Neuronal stem cell (in vitro differentiated cells): ENCODE measurements around the gene NR2F1.

Experiments
- DNase-seq: peaks from one replicate; pipeline ENCODE4 v3.0.0-alpha.2; 2013; ENCODE audit warnings: low spot score
- H2AFZ ChIP-seq: one replicate; pipeline ENCODE4 v1.6.1; 2013; ENCODE audit warnings: mild to moderate bottlenecking, low read length, inconsistent platforms
- H2AK5ac ChIP-seq: 2 replicates; pipeline ENCODE4 v1.6.1; 2013; ENCODE audit warnings: low read depth, mild to moderate bottlenecking, inconsistent platforms, low read length, moderate library complexity, mixed read lengths
- H2BK120ac ChIP-seq: 2 replicates; pipeline ENCODE4 v1.6.1; 2013; ENCODE audit warnings: low read depth, mild to moderate bottlenecking, inconsistent platforms, low read length, moderate library complexity, mixed read lengths
- H2BK12ac ChIP-seq: one replicate; pipeline ENCODE4 v1.6.1; 2013; ENCODE audit warnings: low read length, inconsistent platforms
- H2BK15ac ChIP-seq: 2 replicates; pipeline ENCODE4 v1.6.1; 2013; ENCODE audit warnings: mild to moderate bottlenecking, low read length, inconsistent platforms, mixed read lengths
- H2BK5ac ChIP-seq: one replicate; pipeline ENCODE4 v1.6.1; 2013; ENCODE audit warnings: inconsistent platforms, mild to moderate bottlenecking, low read length, moderate library complexity
- H3K14ac ChIP-seq: one replicate; pipeline ENCODE4 v1.6.1; 2013; ENCODE audit warnings: low read length, inconsistent platforms
- H3K18ac ChIP-seq: 2 replicates; pipeline ENCODE4 v1.6.1; 2013; ENCODE audit warnings: low read length, inconsistent platforms
- H3K23ac ChIP-seq: 2 replicates; pipeline ENCODE4 v1.6.1; 2013; ENCODE audit warnings: low read depth, mild to moderate bottlenecking, mixed read lengths, low read length, inconsistent platforms; ENCODE audit not compliant: poor library complexity
- H3K27ac ChIP-seq: replicated peaks from 3 replicates; pipeline ENCODE4 v1.5.1; 2013; ENCODE audit warnings: low read length, inconsistent platforms
- H3K27me3 ChIP-seq, 3 experiments: 2 replicates each; pipeline ENCODE4 v1.6.1; 2013; ENCODE audit warnings: low read length in 3 of 3, mild to moderate bottlenecking in 2 of 3, inconsistent platforms in 1 of 3, low read depth in 1 of 3, mixed read lengths in 1 of 3, moderate library complexity in 1 of 3; ENCODE audit not compliant: control insufficient read depth in 3 of 3, insufficient read depth in 3 of 3
- H3K36me3 ChIP-seq, 2 donors: replicated peaks in 1 of 2; 2 replicates each; pipeline ENCODE4 v1.6.1; 2013; ENCODE audit warnings: low read length in 2 of 2; ENCODE audit not compliant: control insufficient read depth in 2 of 2, insufficient read depth in 2 of 2
- H3K4ac ChIP-seq: 2 replicates; pipeline ENCODE4 v1.6.1; 2013; ENCODE audit warnings: inconsistent platforms, mild to moderate bottlenecking, low read length, moderate library complexity
- H3K4me1 ChIP-seq, 2 donors: 1 replicate in 1 of 2; 2 replicates in 1 of 2; pipeline ENCODE4 v1.6.1; 2013; ENCODE audit warnings: low read length in 2 of 2, low read depth in 1 of 2; ENCODE audit not compliant: control insufficient read depth in 2 of 2, insufficient read depth in 1 of 2
- H3K4me2 ChIP-seq: one replicate; pipeline ENCODE4 v1.6.1; 2013; ENCODE audit warnings: mild to moderate bottlenecking, low read length, inconsistent platforms; ENCODE audit not compliant: insufficient read depth, poor library complexity, severe bottlenecking
- H3K4me3 ChIP-seq, 2 donors: 2 replicates each; pipeline ENCODE4 v1.5.1; 2013; ENCODE audit warnings: low read length in 2 of 2, mild to moderate bottlenecking in 2 of 2, inconsistent platforms in 1 of 2, moderate library complexity in 1 of 2
- H3K79me1 ChIP-seq: one replicate; pipeline ENCODE4 v1.6.1; 2013; ENCODE audit warnings: low read depth, mild to moderate bottlenecking, inconsistent platforms, low read length, moderate library complexity
- H3K9ac ChIP-seq: one replicate; pipeline ENCODE4 v1.6.1; 2013; ENCODE audit warnings: mild to moderate bottlenecking, low read depth, low read length, inconsistent platforms; ENCODE audit not compliant: poor library complexity
- H3K9me3 ChIP-seq, 2 donors: replicated peaks in 1 of 2; 2 replicates each; pipeline versions ENCODE3 to v1.6.1; 2013; ENCODE audit warnings: low read length in 2 of 2, mild to moderate bottlenecking in 2 of 2, inconsistent platforms in 1 of 2, low read depth in 1 of 2, mixed read lengths in 1 of 2, moderate library complexity in 1 of 2; ENCODE audit not compliant: control insufficient read depth in 2 of 2, insufficient read depth in 1 of 2
- H4K8ac ChIP-seq: one replicate; pipeline ENCODE4 v1.6.1; 2013; ENCODE audit warnings: low read depth, mild to moderate bottlenecking, inconsistent platforms, low read length, moderate library complexity
- H4K91ac ChIP-seq: one replicate; pipeline ENCODE4 v1.6.1; 2013; ENCODE audit warnings: low read length, low read depth, mild to moderate bottlenecking, inconsistent platforms; ENCODE audit not compliant: poor library complexity
- WGBS, 2 donors: extraction: QIAGEN DNeasy Blood & Tissue Kit; methylation state at CpG; one replicate each; pipeline ENCODE4 v1.1.7; 2013; ENCODE audit warnings: missing lambda C conversion rate in 2 of 2, mixed read lengths in 1 of 2; ENCODE audit not compliant: insufficient read length in 2 of 2, insufficient replicate concordance in 1 of 2; ENCODE audit errors: extremely low coverage in 2 of 2; 5-methylcytosine and 5-hydroxymethylcytosine counted together

Gene NR2F1

GRCh38 chr5:93583439-93583767, 381 bp downstream of the NR2F1 start:
- Histone ChIP-seq H3K4ac (no peak overlapping the region), H3K23ac (no peak overlapping the region), H3K18ac (no peak overlapping the region), H3K27me3 (peaks cover 0 to 8% (median 4%) of the 10 kb centered on the region in 3 experiments), H2AK5ac (no peak overlapping the region), H2BK12ac (no peak overlapping the region), H2BK120ac (no peak overlapping the region), H2AFZ (no peak overlapping the region), H2BK15ac (no peak overlapping the region), H3K27ac (peak overlapping the region; percentile 91), H2BK5ac (no peak overlapping the region), H3K4me2 (no peak overlapping the region), H3K36me3 (peaks cover 6 to 32% of the 10 kb centered on the region in 2 donors), H3K9ac (no peak overlapping the region), H4K8ac (no peak overlapping the region), H3K4me3 (peak overlapping the region; percentile 97 to 98), H3K9me3 (peaks cover 0 to 2% of the 10 kb centered on the region in 2 donors), H3K79me1 (peaks cover 14% of the 10 kb centered on the region), H4K91ac (no peak overlapping the region), H3K14ac (no peak overlapping the region), H3K4me1 (peaks cover 12 to 13% of the 10 kb centered on the region in 2 donors)
- no peak for DNase-seq
- no CpG with 5 or more reads among the region's 4 CpGs for WGBS, 2 donors

DNA sequence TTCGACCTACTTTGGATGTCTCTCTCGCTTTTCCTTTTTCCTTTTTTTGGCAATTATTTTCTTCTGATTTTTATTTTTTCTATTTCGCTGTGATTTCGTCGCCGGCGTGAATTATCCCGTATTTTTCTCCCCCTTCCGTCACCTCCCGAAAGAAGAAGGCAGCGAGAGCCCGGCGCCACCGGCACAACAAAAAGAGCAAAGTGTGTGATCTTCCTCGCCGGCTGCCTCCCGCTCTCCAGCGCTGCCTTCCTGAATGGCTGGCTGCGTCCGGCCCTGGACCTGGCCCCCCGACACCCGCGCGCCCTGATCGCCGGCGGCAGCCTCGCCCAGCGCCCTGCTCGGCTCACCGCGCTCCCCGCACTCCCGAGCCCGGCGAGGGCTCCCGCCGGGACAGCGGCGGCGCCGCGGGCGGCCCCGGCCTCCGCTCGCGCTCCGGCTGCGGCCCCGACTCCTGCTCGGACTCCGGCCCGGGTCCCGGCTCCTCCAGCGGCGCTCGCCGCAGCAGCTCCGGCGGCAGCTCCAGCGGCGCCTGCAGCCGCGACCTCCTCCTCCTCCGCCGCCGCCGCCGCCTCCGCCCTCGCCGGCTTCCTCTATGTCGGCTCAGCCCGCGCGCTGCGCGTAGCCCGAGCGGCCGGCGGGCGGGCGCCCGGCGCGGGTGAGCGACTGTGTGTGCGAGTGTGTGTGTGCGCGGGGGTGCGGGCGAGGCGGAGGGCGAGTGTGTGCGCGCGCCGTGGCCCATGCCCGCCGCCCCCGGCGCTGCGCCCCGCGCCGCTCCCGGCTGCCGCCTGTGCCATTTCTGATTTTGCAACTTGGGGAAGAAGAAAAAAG, 960 bp downstream of the NR2F1 start:
- Histone ChIP-seq H3K79me1 (peaks cover 14% of the 10 kb centered on the region), H2AFZ (no peak overlapping the region), H4K91ac (no peak overlapping the region), H3K18ac (peak overlapping the region; percentile 99), H4K8ac (peak overlapping the region; percentile 43), H2BK5ac (peak overlapping the region; percentile 96), H2BK15ac (peak overlapping the region; percentile 81), H3K23ac (peak overlapping the region; percentile 85), H3K9ac (peak overlapping the region; percentile 99), H3K36me3 (peaks cover 6 to 38% of the 10 kb centered on the region in 2 donors), H3K4me2 (peak overlapping the region; percentile 45), H3K4me3 (peak overlapping the region; percentile 97 to 98), H3K27me3 (peaks cover 0 to 11% (median 4%) of the 10 kb centered on the region in 3 experiments), H2BK12ac (peak overlapping the region; percentile 73), H3K27ac (peak overlapping the region; percentile 91), H3K14ac (peak overlapping the region; percentile 38), H3K4ac (peak overlapping the region; percentile 93), H2AK5ac (peak overlapping the region; percentile 96), H3K4me1 (peaks cover 7 to 10% of the 10 kb centered on the region in 2 donors), H3K9me3 (peaks cover 0 to 2% of the 10 kb centered on the region in 2 donors), H2BK120ac (peak overlapping the region; percentile 87)
- DNase-seq, result no peak
- WGBS, 2 donors, result no CpG with 5 or more reads among the region's 110 CpGs

DNA sequence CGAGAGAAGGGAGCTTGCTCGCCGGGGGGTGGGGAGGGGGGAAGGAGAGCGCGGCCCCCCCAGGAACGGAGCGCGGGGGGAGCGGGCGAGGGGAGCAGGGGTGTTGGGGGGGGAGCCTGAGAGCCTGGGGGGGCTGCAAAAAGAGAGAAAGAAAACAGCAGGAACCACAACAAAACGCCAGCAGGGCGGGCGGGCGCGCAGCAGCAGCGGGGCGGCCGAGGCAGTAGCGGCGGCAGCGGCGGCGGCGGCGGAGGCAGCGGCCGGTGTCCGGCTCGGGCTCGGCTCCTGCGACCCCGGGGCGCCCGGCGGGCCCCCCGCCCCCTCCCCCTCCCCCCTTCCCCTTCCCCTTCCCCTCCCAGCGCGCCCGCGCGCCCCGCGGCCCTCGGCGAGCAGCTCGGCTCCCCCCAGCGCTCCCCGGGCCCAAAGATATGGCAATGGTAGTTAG, 1.6 kb downstream of the NR2F1 start:
- H4K91ac ChIP-seq, result no peak overlapping the region
- no peak overlapping the region for H3K23ac ChIP-seq
- DNase-seq, result no peak
- peak overlapping the region; percentile 87 for H2BK120ac ChIP-seq
- peak overlapping the region; percentile 91 for H3K27ac ChIP-seq
- no peak overlapping the region for H2AK5ac ChIP-seq
- peaks cover 13% of the 10 kb centered on the region for H3K79me1 ChIP-seq
- H2AFZ ChIP-seq, result no peak overlapping the region
- peak overlapping the region; percentile 99 for H3K18ac ChIP-seq
- H3K4me1 ChIP-seq, result peaks cover 4 to 11% of the 10 kb centered on the region in 2 donors
- no peak overlapping the region for H3K4ac ChIP-seq
- H3K9ac ChIP-seq, result peak overlapping the region; percentile 84
- peaks cover 0 to 15% (median 4%) of the 10 kb centered on the region in 3 experiments for H3K27me3 ChIP-seq
- H3K36me3 ChIP-seq, result peaks cover 7 to 44% of the 10 kb centered on the region in 2 donors
- H2BK5ac ChIP-seq, result peak overlapping the region; percentile 96
- no peak overlapping the region for H3K14ac ChIP-seq
- no peak overlapping the region for H2BK12ac ChIP-seq
- no peak overlapping the region for H4K8ac ChIP-seq
- H3K9me3 ChIP-seq, result peaks cover 0 to 2% of the 10 kb centered on the region in 2 donors
- peak overlapping the region; percentile 97 to 98 for H3K4me3 ChIP-seq
- H2BK15ac ChIP-seq, result no peak overlapping the region
- peak overlapping the region; percentile 65 for H3K4me2 ChIP-seq
- WGBS, 2 donors, result no CpG with 5 or more reads among the region's 48 CpGs

- Histone ChIP-seq H3K9me3 (peaks cover 0 to 2% of the 10 kb centered on the region in 2 donors), H3K36me3 (peaks cover 7 to 50% of the 10 kb centered on the region in 2 donors), H3K9ac (peak overlapping the region; percentile 94), H2AK5ac (no peak overlapping the region), H4K91ac (no peak overlapping the region), H4K8ac (no peak overlapping the region), H3K4ac (no peak overlapping the region), H3K4me1 (peaks cover 10 to 11% of the 10 kb centered on the region in 2 donors), H2AFZ (no peak overlapping the region), H2BK120ac (peak overlapping the region; percentile 87), H3K18ac (peak overlapping the region; percentile 94), H2BK5ac (peak overlapping the region; percentile 76), H3K27me3 (peaks cover 0 to 15% (median 4%) of the 10 kb centered on the region in 3 experiments), H2BK15ac (no peak overlapping the region), H3K23ac (no peak overlapping the region), H3K4me3 (peak overlapping the region; percentile 97 to 98), H3K27ac (peak overlapping the region; percentile 91), H3K79me1 (peaks cover 11% of the 10 kb centered on the region), H3K14ac (no peak overlapping the region), H3K4me2 (peak overlapping the region; percentile 65), H2BK12ac (no peak overlapping the region)
- no CpG with 5 or more reads among the region's 70 CpGs for WGBS, 2 donors
- peak; percentile 29 for DNase-seq
These were observed 2.2 kb downstream of the NR2F1 start for GRCh38 chr5:93585041-93585766.
